ENCODE measurements around the gene ZNF723.
"Not testable (repeated sequence)": the region's sequence is repeated elsewhere in the genome, so short reads cannot be mapped to it uniquely, and the experiment has no call there.

Gene ZNF723

GRCh38 chr19:22814124-22814523 is 18.0 kb upstream of the ZNF723 start:
- in situ Hi-C loops (cut with MboI; ENCODE audit: low sequenced_read_pairs, unreplicated experiment), result no loop called here
- TF ChIP-seq, protein P1, sequence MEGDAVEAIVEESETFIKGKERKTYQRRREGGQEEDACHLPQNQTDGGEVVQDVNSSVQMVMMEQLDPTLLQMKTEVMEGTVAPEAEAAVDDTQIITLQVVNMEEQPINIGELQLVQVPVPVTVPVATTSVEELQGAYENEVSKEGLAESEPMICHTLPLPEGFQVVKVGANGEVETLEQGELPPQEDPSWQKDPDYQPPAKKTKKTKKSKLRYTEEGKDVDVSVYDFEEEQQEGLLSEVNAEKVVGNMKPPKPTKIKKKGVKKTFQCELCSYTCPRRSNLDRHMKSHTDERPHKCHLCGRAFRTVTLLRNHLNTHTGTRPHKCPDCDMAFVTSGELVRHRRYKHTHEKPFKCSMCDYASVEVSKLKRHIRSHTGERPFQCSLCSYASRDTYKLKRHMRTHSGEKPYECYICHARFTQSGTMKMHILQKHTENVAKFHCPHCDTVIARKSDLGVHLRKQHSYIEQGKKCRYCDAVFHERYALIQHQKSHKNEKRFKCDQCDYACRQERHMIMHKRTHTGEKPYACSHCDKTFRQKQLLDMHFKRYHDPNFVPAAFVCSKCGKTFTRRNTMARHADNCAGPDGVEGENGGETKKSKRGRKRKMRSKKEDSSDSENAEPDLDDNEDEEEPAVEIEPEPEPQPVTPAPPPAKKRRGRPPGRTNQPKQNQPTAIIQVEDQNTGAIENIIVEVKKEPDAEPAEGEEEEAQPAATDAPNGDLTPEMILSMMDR (IDR thresholded peaks at IDR 0.05; ENCODE audit: borderline replicate concordance, control extremely low read depth, extremely low read depth, insufficient read depth, missing control alignments), result no peak
- no peak for DNase-seq (ENCODE audit: low spot score)

DNA sequence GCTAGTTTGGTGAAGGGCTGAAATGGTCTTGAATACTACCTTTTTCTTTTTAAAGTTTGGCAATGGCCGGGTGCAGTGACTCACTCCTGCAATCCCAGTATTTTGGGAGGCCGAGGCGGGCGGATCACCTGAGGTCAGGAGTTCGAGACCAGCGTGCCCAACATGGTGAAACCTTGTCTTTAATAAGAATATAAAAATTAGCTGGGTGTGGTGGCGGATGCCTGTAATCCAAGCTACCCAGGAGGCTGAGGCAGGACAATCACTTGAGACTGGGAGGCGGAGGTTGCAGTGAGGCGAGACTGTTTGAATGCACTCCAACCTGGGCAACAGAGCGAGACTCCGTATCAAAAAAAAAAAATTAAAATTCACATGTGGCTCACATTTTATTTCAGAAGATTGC is 880 bp upstream of the ZNF723 start:
- TF ChIP-seq, protein P1 (IDR thresholded peaks at IDR 0.05; ENCODE audit: borderline replicate concordance, control extremely low read depth, extremely low read depth, insufficient read depth, missing control alignments), result no peak
- in situ Hi-C loops (cut with MboI; ENCODE audit: low sequenced_read_pairs, unreplicated experiment), result no loop called here

GRCh38 chr19:22857713-22858320 is 25.7 kb downstream of the ZNF723 start:
- DNase-seq (ENCODE audit: low spot score); in situ Hi-C loops (cut with MboI; ENCODE audit: low sequenced_read_pairs, unreplicated experiment): not testable (repeated sequence)

More for the DNA sequence above, 880 bp upstream of the ZNF723 start:
- DNase-seq (ENCODE audit: low spot score), result no peak

DNA sequence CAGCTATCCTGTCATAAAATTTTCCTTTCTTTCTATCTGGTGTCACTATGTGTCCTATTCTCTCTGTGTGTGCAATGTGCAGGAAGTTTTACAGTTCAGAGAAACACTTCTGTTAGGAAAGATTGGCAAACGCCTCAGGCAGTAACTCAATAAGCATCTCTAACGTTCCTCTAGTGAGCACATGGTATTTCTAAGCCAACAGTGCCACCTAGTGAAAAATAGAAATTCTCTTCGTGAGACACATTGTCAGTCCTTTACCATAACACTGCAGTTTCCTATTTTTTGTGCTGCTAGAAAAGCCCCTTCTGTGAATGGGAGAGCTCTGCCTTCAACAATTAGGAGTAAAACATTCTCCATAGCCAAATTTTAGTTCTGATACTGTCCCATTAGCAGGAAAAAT is 50.7 kb downstream of the ZNF723 start:
- DNase-seq (ENCODE audit: low spot score), result no peak
- in situ Hi-C loops (cut with MboI; ENCODE audit: low sequenced_read_pairs, unreplicated experiment), result no loop called here
- TF ChIP-seq, protein P1 (IDR thresholded peaks at IDR 0.05; ENCODE audit: borderline replicate concordance, control extremely low read depth, extremely low read depth, insufficient read depth, missing control alignments), result no peak

DNA sequence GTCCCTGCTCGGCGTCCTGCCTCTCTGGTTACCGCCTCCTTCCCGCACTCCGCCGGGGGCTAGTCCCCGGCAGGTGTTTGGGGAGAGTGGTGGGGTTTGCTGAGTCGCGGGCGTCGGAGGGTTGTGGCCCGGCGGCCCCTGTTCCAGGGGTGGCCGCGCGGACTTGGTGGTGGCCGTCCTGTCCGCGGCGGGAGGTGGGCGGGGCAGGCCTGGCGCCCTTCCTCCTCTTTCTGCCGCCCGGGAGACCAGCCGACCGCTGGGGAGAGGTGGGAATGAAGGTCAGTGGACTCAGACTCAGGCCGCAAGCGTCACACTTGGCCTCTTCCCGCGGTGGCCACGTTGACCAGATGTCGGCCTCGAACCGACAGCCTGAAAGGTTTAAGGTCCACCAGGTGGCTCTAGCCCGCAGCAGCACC is 61.8 kb downstream of the ZNF723 start:
- DNase-seq (ENCODE audit: low spot score), result no peak
- in situ Hi-C loops (cut with MboI; ENCODE audit: low sequenced_read_pairs, unreplicated experiment), result no loop called here
- TF ChIP-seq, protein P1 (IDR thresholded peaks at IDR 0.05; ENCODE audit: borderline replicate concordance, control extremely low read depth, extremely low read depth, insufficient read depth, missing control alignments), result no peak

GRCh38 chr19:22901431-22902130 is 69.5 kb downstream of the ZNF723 start:
- in situ Hi-C loops (cut with MboI; ENCODE audit: low sequenced_read_pairs, unreplicated experiment), result no loop called here
- TF ChIP-seq, protein P1 (IDR thresholded peaks at IDR 0.05; ENCODE audit: borderline replicate concordance, control extremely low read depth, extremely low read depth, insufficient read depth, missing control alignments), result no peak
- DNase-seq (ENCODE audit: low spot score), result no peak
